Measurements from ENCODE around the gene CD9. TPM values are rescaled to one million over a fixed set of nuclear protein-coding genes. Genes with fewer than 3 reads are reported as not detected.

Gene CD9
- total and polyA plus RNA-seq, 2 donors (not counting 1 experiment from before 2014, with no cell fraction given), result 7.2 to 12.8 TPM

- H3K27ac Mint-ChIP-seq, result no peak overlapping the region
- peaks cover 6% of the 10 kb centered on the region for H3K27me3 Mint-ChIP-seq
- intact Hi-C loops (cut with micrococcal nuclease), result no loop called here
- Histone ChIP-seq H3K9ac (ENCODE audit: low read length) (no peak overlapping the region), H4K20me1 (ENCODE audit: control insufficient read depth, insufficient read depth, low read length, poor library complexity, severe bottlenecking) (no peaks in the 10 kb centered on the region), H3K79me2 (ENCODE audit: control insufficient read depth, insufficient read depth, low read length) (no peaks in the 10 kb centered on the region), H3K4me2 (replicated peaks; ENCODE audit: low read depth, low read length, poor library complexity, severe bottlenecking) (no peak overlapping the region), H2AFZ (ENCODE audit: insufficient read depth, low read depth, low read length, poor library complexity, severe bottlenecking) (no peak overlapping the region), H3K4me3 (ENCODE audit: control extremely low read depth in 1 of 5, extremely low read depth in 1 of 5, insufficient read depth in 1 of 5, low read depth in 2 of 5, low read length in 4 of 5) (no peak overlapping the region), H3K27ac (ENCODE audit: low read length in 2 of 2) (no peak overlapping the region), H3K27me3 (replicated peaks in 1 of 4; ENCODE audit: control extremely low read depth in 1 of 4, control insufficient read depth in 3 of 4, insufficient read depth in 4 of 4, low read length in 3 of 4) (no peaks in the 10 kb centered on the region), H3K9me3 (ENCODE audit: control extremely low read depth in 1 of 3, control insufficient read depth in 2 of 3, insufficient read depth in 1 of 3, low read length in 2 of 3) (no peaks in the 10 kb centered on the region), H3K36me3 (replicated peaks in 1 of 2; ENCODE audit: control extremely low read depth in 1 of 2, control insufficient read depth in 1 of 2, extremely low read depth in 1 of 2, insufficient read depth in 2 of 2, low read length in 1 of 2) (no peaks in the 10 kb centered on the region), H3K4me1 (ENCODE audit: control insufficient read depth in 2 of 2, insufficient read depth in 2 of 2, low read length in 2 of 2) (no peaks in the 10 kb centered on the region)
- ATAC-seq (ENCODE audit: low read depth) (no peak), DNase-seq (no peak)
- no peak overlapping the region for H3K4me3 Mint-ChIP-seq
- ChIA-PET CTCF (no interaction called here), POLR2A (no interaction called here)
- no peaks in the 10 kb centered on the region for H3K9me3 Mint-ChIP-seq (ENCODE audit: insufficient read depth)
- no CpG with 5 or more reads among the region's 1 CpG for whole genome bisulfite sequencing (ENCODE audit: insufficient coverage)
- H3K4me1 Mint-ChIP-seq, result no peaks in the 10 kb centered on the region
- TF ChIP-seq, protein P1, sequence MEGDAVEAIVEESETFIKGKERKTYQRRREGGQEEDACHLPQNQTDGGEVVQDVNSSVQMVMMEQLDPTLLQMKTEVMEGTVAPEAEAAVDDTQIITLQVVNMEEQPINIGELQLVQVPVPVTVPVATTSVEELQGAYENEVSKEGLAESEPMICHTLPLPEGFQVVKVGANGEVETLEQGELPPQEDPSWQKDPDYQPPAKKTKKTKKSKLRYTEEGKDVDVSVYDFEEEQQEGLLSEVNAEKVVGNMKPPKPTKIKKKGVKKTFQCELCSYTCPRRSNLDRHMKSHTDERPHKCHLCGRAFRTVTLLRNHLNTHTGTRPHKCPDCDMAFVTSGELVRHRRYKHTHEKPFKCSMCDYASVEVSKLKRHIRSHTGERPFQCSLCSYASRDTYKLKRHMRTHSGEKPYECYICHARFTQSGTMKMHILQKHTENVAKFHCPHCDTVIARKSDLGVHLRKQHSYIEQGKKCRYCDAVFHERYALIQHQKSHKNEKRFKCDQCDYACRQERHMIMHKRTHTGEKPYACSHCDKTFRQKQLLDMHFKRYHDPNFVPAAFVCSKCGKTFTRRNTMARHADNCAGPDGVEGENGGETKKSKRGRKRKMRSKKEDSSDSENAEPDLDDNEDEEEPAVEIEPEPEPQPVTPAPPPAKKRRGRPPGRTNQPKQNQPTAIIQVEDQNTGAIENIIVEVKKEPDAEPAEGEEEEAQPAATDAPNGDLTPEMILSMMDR (IDR thresholded peaks at IDR 0.05), result no peak
- no peak for TF ChIP-seq EZH2 (IDR thresholded peaks at IDR 0.05; ENCODE audit: borderline replicate concordance, insufficient read depth, low read depth, low read length, poor library complexity, severe bottlenecking)
Observed at GRCh38 chr12:6237830-6238229, 37.6 kb downstream of the CD9 start.

DNA sequence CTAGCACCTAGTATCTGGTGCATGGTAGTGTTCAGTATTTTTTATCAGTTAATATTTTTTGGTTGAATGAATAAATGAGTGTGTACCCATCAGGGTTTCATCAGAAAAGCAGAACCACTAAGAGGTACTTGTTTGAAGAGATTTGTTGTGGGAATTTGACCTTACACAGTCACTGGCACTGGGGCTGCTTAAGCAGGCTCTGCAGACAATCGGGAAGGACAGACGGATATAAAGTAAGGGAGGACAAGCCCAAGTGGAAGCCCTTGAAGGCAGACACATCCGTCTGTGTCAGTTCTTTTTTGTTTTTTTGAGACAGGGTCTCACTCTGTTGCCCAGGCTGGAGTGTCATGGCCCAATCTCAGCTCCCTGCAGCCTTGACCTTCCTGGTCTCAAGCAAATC is 38.7 kb downstream of the CD9 start:
- no peak overlapping the region for H3K9ac ChIP-seq (ENCODE audit: low read length)
- ChIA-PET POLR2A (no interaction called here), CTCF (no interaction called here)
- no peak overlapping the region for H2AFZ ChIP-seq (ENCODE audit: insufficient read depth, low read depth, low read length, poor library complexity, severe bottlenecking)
- peaks cover 6% of the 10 kb centered on the region for H3K27me3 Mint-ChIP-seq
- ATAC-seq (ENCODE audit: low read depth) (no peak), DNase-seq (no peak)
- H3K4me3 Mint-ChIP-seq, result no peak overlapping the region
- no peak overlapping the region for H3K4me2 ChIP-seq (replicated peaks; ENCODE audit: low read depth, low read length, poor library complexity, severe bottlenecking)
- TF ChIP-seq EZH2 (IDR thresholded peaks at IDR 0.05; ENCODE audit: borderline replicate concordance, insufficient read depth, low read depth, low read length, poor library complexity, severe bottlenecking), result no peak
- TF ChIP-seq, protein P1 (IDR thresholded peaks at IDR 0.05), result no peak
- no peaks in the 10 kb centered on the region for H3K4me1 Mint-ChIP-seq
- H3K4me1 ChIP-seq (ENCODE audit: control insufficient read depth in 2 of 2, insufficient read depth in 2 of 2, low read length in 2 of 2), result no peaks in the 10 kb centered on the region
- no peak overlapping the region for H3K27ac ChIP-seq (ENCODE audit: low read length in 2 of 2)
- H3K27ac Mint-ChIP-seq, result no peak overlapping the region
- intact Hi-C loops (cut with micrococcal nuclease), result no loop called here
- H4K20me1 ChIP-seq (ENCODE audit: control insufficient read depth, insufficient read depth, low read length, poor library complexity, severe bottlenecking), result no peaks in the 10 kb centered on the region
- H3K36me3 ChIP-seq (replicated peaks in 1 of 2; ENCODE audit: control extremely low read depth in 1 of 2, control insufficient read depth in 1 of 2, extremely low read depth in 1 of 2, insufficient read depth in 2 of 2, low read length in 1 of 2), result no peaks in the 10 kb centered on the region
- no peaks in the 10 kb centered on the region for H3K9me3 Mint-ChIP-seq (ENCODE audit: insufficient read depth)
- no peak overlapping the region for H3K4me3 ChIP-seq (ENCODE audit: control extremely low read depth in 1 of 5, extremely low read depth in 1 of 5, insufficient read depth in 1 of 5, low read depth in 2 of 5, low read length in 4 of 5)
- WGBS (ENCODE audit: insufficient coverage), result 100% methylated on average over 3 of the region's 3 CpGs
- no peaks in the 10 kb centered on the region for H3K27me3 ChIP-seq (replicated peaks in 1 of 4; ENCODE audit: control extremely low read depth in 1 of 4, control insufficient read depth in 3 of 4, insufficient read depth in 4 of 4, low read length in 3 of 4)
- H3K9me3 ChIP-seq (ENCODE audit: control extremely low read depth in 1 of 3, control insufficient read depth in 2 of 3, insufficient read depth in 1 of 3, low read length in 2 of 3), result no peaks in the 10 kb centered on the region
- H3K79me2 ChIP-seq (ENCODE audit: control insufficient read depth, insufficient read depth, low read length), result no peaks in the 10 kb centered on the region

Data from B cell (primary cell).